GM12872 (cell line): ENCODE measurements around the gene NFE2L1.

Source experiments
- CTCF ChIP-seq: IDR thresholded peaks from 3 replicates; pipeline ENCODE4 v1.5.1; 2011; ENCODE audit warnings: low read depth, mild to moderate bottlenecking, low read length, moderate library complexity; ENCODE audit not compliant: insufficient read depth

Gene NFE2L1

GRCh38 chr17:48047113-48047740 is 932 bp upstream of the NFE2L1 start:
- TF ChIP-seq CTCF = no peak

- no peak for TF ChIP-seq CTCF
Measured at GRCh38 chr17:48048384-48049126, 396 bp downstream of the NFE2L1 start.

GRCh38 chr17:48051283-48051682 is 3.1 kb downstream of the NFE2L1 start:
- no peak for TF ChIP-seq CTCF

GRCh38 chr17:48051706-48052486 is 3.7 kb downstream of the NFE2L1 start:
- no peak for TF ChIP-seq CTCF

GRCh38 chr17:48052956-48053757 is 5.0 kb downstream of the NFE2L1 start:
- no peak for TF ChIP-seq CTCF

- no peak for TF ChIP-seq CTCF
Measured at GRCh38 chr17:48053758-48054237, 5.6 kb downstream of the NFE2L1 start.
